Erythroblast (primary cell): ENCODE measurements around the gene ITPR2.
"Not testable (repeated sequence)": the region's sequence is repeated elsewhere in the genome, so short reads cannot be mapped to it uniquely, and the experiment has no call there.

Source experiments
- DNase-seq, 2 experiments: peaks; one replicate each; lab custom pipeline; 2025; lab: John Stamatoyannopoulos, UW
- GATA1 ChIP-seq: IDR thresholded peaks from 2 replicates; pipeline ENCODE4 v1.6.1; 2011; ENCODE audit warnings: low read depth, mild to moderate bottlenecking, control low read depth, low read length, moderate library complexity
- POLR2A ChIP-seq: IDR thresholded peaks from 2 replicates; pipeline ENCODE4 v1.6.1; 2011; ENCODE audit warnings: mild to moderate bottlenecking, low read length

Gene ITPR2

GRCh38 chr12:26777236-26777635 lies 55.8 kb downstream of the ITPR2 start:
- no peak for DNase-seq
- TF ChIP-seq GATA1, result no peak
- TF ChIP-seq POLR2A, result no peak

GRCh38 chr12:26775991-26776390 lies 57.0 kb downstream of the ITPR2 start:
- DNase-seq, result not testable (repeated sequence)

GRCh38 chr12:26773313-26774104 lies 59.5 kb downstream of the ITPR2 start:
- no peak for DNase-seq
- TF ChIP-seq GATA1 (no peak), POLR2A (no peak)

- TF ChIP-seq GATA1 (no peak), POLR2A (no peak)
Observed at GRCh38 chr12:26771861-26772260, 61.1 kb downstream of the ITPR2 start.

GRCh38 chr12:26770239-26771070 lies 62.5 kb downstream of the ITPR2 start:
- no peak for DNase-seq
- no peak for TF ChIP-seq POLR2A
- no peak for TF ChIP-seq GATA1

More at GRCh38 chr12:26771861-26772260, 61.1 kb downstream of the ITPR2 start:
- no peak for DNase-seq

- TF ChIP-seq GATA1, result no peak
- no peak for TF ChIP-seq POLR2A
- DNase-seq, result no peak
Observed at GRCh38 chr12:26769611-26770010, 63.4 kb downstream of the ITPR2 start.

GRCh38 chr12:26768611-26769603 lies 64.1 kb downstream of the ITPR2 start:
- no peak for DNase-seq
- no peak for TF ChIP-seq POLR2A
- TF ChIP-seq GATA1, result no peak

GRCh38 chr12:26767865-26768264 lies 65.1 kb downstream of the ITPR2 start:
- DNase-seq, result no peak
- TF ChIP-seq POLR2A, result no peak
- TF ChIP-seq GATA1, result no peak

GRCh38 chr12:26767116-26767515 lies 65.9 kb downstream of the ITPR2 start:
- no peak for DNase-seq
- TF ChIP-seq GATA1 (no peak), POLR2A (no peak)

- no peak for DNase-seq
- TF ChIP-seq GATA1, result no peak
- no peak for TF ChIP-seq POLR2A
Observed at GRCh38 chr12:26762186-26762585, 70.8 kb downstream of the ITPR2 start.

- no peak for DNase-seq
- no peak for TF ChIP-seq POLR2A
Observed at GRCh38 chr12:26761775-26762174, 71.2 kb downstream of the ITPR2 start.

GRCh38 chr12:26760657-26761293 lies 72.2 kb downstream of the ITPR2 start:
- no peak for TF ChIP-seq GATA1
- no peak for TF ChIP-seq POLR2A
- DNase-seq, result no peak

- DNase-seq, result not testable (repeated sequence)
Observed at GRCh38 chr12:26755362-26755761, 77.6 kb downstream of the ITPR2 start.

GRCh38 chr12:26754148-26754547 lies 78.8 kb downstream of the ITPR2 start:
- TF ChIP-seq POLR2A (no peak), GATA1 (no peak)
- DNase-seq, result peak in 1 of 2 experiments; percentile 17
